ENCODE data around the gene DCTN5. TPM values are rescaled to one million over a fixed set of nuclear protein-coding genes. Genes with fewer than 3 reads are reported as not detected.
A peak's percentile ranks its signal among the peaks of the same experiment; 100 is the strongest.

Gene DCTN5
- 10 to 100 TPM; 14.9 to 58.0 (median 39.2) TPM for total RNA-seq

DNA sequence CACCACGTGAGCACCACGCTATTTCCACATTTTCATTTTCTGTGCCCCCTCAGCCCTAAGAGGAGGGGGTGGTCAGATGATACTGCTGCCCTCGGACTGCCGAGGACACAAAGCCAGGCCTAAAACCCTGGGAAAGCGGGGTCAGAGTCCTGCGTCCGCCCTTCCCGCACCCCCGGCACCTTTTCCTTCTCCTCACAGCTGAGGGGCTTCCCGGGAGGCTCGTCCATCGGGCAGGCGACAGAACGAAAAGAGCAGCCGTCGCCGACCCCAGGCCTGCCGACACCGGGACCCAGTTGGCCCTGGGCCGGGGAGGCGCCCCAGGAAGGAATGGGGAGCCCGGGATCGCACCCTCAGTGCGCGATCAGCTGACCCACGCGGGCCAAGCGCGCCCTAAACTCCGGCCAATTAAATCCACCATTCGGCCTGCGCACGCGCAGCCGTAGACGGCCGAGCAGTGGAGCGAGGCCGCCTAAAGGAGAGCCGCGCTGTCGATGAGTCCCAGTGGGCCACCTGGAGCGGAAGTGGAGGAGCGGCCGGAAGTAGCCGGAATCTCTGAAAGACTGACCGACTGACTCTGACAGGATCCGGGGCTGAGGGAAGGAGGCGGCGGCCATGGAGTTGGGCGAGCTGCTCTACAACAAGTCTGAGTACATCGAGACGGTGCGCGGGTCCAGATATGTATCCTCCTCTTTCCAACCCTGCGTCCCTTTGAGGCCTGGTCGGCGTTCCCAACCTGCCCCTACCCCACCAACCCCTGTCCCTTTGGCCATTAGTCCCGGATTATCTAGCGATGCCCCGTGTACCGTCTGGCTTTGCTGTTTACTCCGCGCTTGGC lies at the start of gene DCTN5, which contains the start of gene PALB2:
DCTN5 (plus strand) TSS at position 536 of the 835 bp plus-strand sequence; CDS start at position 613, 77 bp downstream.
PALB2 (minus strand) TSS at position 380 of the 835 bp plus-strand sequence; CDS start at position 227, 153 bp downstream.
- peak within 1 kb of the TSS; percentile 75 to 82 (median 80) for H3K27ac ChIP-seq
- TF ChIP-seq, protein P1, sequence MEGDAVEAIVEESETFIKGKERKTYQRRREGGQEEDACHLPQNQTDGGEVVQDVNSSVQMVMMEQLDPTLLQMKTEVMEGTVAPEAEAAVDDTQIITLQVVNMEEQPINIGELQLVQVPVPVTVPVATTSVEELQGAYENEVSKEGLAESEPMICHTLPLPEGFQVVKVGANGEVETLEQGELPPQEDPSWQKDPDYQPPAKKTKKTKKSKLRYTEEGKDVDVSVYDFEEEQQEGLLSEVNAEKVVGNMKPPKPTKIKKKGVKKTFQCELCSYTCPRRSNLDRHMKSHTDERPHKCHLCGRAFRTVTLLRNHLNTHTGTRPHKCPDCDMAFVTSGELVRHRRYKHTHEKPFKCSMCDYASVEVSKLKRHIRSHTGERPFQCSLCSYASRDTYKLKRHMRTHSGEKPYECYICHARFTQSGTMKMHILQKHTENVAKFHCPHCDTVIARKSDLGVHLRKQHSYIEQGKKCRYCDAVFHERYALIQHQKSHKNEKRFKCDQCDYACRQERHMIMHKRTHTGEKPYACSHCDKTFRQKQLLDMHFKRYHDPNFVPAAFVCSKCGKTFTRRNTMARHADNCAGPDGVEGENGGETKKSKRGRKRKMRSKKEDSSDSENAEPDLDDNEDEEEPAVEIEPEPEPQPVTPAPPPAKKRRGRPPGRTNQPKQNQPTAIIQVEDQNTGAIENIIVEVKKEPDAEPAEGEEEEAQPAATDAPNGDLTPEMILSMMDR (IDR thresholded peaks at IDR 0.05) = peak in 2 of 6 experiments; percentile 7 to 15
- peak; percentile 42 to 52 for TF ChIP-seq POLR2A (IDR thresholded peaks at IDR 0.05)
- no peaks in the 10 kb centered on the region for H3K9me3 ChIP-seq
- H3K4me3 ChIP-seq = peak within 1 kb of the TSS; percentile 72 to 88 (median 85)
- H3K36me3 ChIP-seq = peaks cover 0 to 39% (median 0%) of the 10 kb centered on the region in 3 donors
- H3K4me1 ChIP-seq = peaks cover 0 to 19% (median 0%) of the 10 kb centered on the region in 4 donors
- no peaks in the 10 kb centered on the region for H3K27me3 ChIP-seq
- DNase-seq = peak; percentile 91 to 96 (median 93)

DNA sequence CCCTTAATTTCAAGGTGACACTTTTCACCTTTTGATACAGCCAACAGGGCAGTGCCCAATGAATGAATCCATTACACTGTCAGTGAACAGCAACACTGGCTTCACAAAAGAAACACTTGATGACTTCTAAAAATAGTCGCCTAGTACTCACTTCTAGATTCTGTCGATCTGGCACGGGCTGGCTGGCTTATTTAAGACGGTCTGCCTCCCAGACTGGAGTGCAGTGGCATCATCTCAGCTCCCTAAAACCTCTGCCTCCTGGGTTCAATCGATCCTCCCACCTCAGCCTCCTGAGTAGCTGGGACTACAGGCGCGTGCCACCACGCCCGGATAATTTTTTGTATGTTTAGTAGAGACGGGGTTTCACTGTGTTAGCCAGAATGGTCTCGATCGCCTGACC lies 47.1 kb upstream of the DCTN5 start:
- Histone ChIP-seq H3K4me3 (no peak overlapping the region), H3K9me3 (no peaks in the 10 kb centered on the region), H3K27ac (no peak overlapping the region), H3K27me3 (no peaks in the 10 kb centered on the region), H3K4me1 (peaks cover 0 to 11% (median 6%) of the 10 kb centered on the region in 4 donors), H3K36me3 (peaks cover 0 to 40% (median 0%) of the 10 kb centered on the region in 3 donors)
- no peak for DNase-seq
- TF ChIP-seq, protein P1 (IDR thresholded peaks at IDR 0.05) = no peak
- no peak for TF ChIP-seq POLR2A (IDR thresholded peaks at IDR 0.05)

DNA sequence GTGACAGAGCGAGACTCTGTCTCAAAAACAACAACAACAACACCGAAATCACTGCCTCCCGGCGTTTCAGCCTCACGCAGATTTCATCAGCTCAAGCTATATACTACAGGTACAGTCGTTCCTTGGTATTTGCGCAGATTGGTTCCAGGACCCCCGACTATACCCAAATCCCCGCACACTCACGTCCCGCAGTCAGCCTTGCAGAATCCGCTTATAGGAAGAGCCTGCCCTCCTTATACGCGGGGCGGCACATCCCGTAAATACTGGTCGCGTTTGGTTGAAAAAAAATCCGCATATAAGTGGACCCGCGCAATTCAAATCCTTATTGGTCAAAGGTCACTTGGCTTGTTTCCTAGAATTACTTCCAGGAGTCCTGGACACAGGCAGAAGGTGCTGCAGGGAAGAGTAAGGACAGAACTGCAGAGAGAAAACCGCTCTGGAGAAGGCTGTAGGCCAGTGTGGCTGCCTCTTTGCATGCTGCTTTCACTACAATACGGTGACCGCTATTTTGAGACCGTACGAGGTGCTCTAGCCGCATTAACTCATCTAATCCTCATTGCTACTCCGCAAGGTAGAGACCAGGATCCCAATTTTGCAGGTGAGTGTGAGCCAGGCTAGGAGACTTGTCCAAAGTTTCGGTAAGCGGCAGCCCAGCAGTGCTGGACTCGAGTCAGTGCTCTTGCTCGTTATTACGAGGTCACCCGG lies 45.9 kb upstream of the DCTN5 start:
- H3K27ac ChIP-seq = peak overlapping the region; percentile 65 to 84 (median 80)
- peaks cover 0 to 28% (median 0%) of the 10 kb centered on the region in 3 donors for H3K36me3 ChIP-seq
- no peaks in the 10 kb centered on the region for H3K27me3 ChIP-seq
- peak overlapping the region; percentile 82 to 99 (median 93) for H3K4me3 ChIP-seq
- peaks cover 0 to 11% (median 6%) of the 10 kb centered on the region in 4 donors for H3K4me1 ChIP-seq
- H3K9me3 ChIP-seq = no peaks in the 10 kb centered on the region
- DNase-seq = no peak
- TF ChIP-seq, protein P1 (IDR thresholded peaks at IDR 0.05) = no peak
- TF ChIP-seq POLR2A (IDR thresholded peaks at IDR 0.05) = peak in 1 of 2 donors; percentile 11

DNA sequence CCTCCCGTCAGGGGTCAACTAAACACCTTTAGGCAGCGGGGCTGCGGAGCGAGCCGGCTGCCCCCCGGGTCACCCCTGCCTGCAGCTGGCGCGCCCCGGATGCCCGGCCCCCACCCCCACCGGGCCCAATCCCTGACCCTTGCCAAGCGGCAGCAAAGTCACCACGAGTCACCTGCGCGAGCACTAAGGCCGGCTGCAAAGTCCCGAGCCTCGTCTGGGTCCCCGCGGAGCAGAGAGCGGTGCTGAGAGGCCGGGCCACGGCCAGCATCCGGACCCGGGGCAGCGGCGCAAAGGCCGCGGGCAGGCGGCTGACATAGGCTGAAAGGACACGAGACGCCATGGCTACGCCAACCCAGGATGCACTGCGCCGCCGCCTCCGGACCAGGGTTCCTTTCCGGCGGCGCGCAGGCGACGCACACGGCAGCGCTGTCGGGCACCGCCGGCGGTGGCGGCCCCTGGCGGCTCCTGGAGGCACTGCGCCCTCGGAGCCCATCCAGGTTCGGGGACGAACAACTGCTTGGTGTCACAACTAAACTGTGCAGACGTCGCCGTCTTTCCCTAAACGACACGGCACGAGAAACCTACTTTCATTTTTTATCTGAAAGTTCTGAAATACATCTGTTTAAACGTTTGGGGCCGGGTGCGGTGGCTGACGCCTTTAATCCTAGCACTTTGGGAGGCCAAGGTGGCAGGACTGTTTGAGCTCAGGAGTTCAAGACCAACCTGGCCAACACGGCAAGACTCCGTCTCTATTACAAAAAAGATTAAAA lies 45.1 kb upstream of the DCTN5 start, which contains the start of gene NDUFAB1:
NDUFAB1 (minus strand) TSS at position 366 of the 770 bp plus-strand sequence; CDS start at position 340, 26 bp downstream.
- Histone ChIP-seq H3K27me3 (no peaks in the 10 kb centered on the region), H3K4me3 (peak within 1 kb of the TSS; percentile 82 to 99 (median 93)), H3K27ac (peak within 1 kb of the TSS; percentile 65 to 84 (median 80)), H3K9me3 (no peaks in the 10 kb centered on the region), H3K36me3 (peaks cover 0 to 22% (median 0%) of the 10 kb centered on the region in 3 donors), H3K4me1 (peaks cover 0 to 11% (median 6%) of the 10 kb centered on the region in 4 donors)
- peak in 1 of 2 donors; percentile 17 for TF ChIP-seq POLR2A (IDR thresholded peaks at IDR 0.05)
- TF ChIP-seq, protein P1 (IDR thresholded peaks at IDR 0.05) = peak; percentile 98 to 100 (median 100)
- DNase-seq = peak; percentile 88 to 96 (median 94)
